HUDEP-2 (cell line): Measurements from ENCODE around the gene SFMBT2.
"Not testable (repeated sequence)": the region's sequence is repeated elsewhere in the genome, so short reads cannot be mapped to it uniquely, and the experiment has no call there.

Source experiments
- DNase-seq, 76 experiments: peaks; one replicate each; lab custom pipeline; 2025; ENCODE audit not compliant: unreplicated experiment in 76 of 76; lab: John Stamatoyannopoulos, UW

Gene SFMBT2

GRCh38 chr10:7193369-7193768 is 217.5 kb downstream of the SFMBT2 start:
- DNase-seq: no peak

GRCh38 chr10:7192831-7193361 is 217.9 kb downstream of the SFMBT2 start:
- DNase-seq: no peak

- DNase-seq: no peak
Measured at GRCh38 chr10:7192061-7192460, 218.8 kb downstream of the SFMBT2 start.

- not testable (repeated sequence) for DNase-seq
Measured at GRCh38 chr10:7190772-7191171, 220.1 kb downstream of the SFMBT2 start.

- DNase-seq: no peak
Measured at GRCh38 chr10:7189909-7190308, 220.9 kb downstream of the SFMBT2 start.

- no peak for DNase-seq
Measured at GRCh38 chr10:7188456-7189050, 222.3 kb downstream of the SFMBT2 start.

- no peak for DNase-seq
Measured at GRCh38 chr10:7186387-7187018, 224.3 kb downstream of the SFMBT2 start.

GRCh38 chr10:7185367-7185690 is 225.5 kb downstream of the SFMBT2 start:
- DNase-seq: no peak

GRCh38 chr10:7184660-7185366 is 226.0 kb downstream of the SFMBT2 start:
- no peak for DNase-seq

GRCh38 chr10:7184116-7184515 is 226.7 kb downstream of the SFMBT2 start:
- DNase-seq: not testable (repeated sequence)

- not testable (repeated sequence) for DNase-seq
Measured at GRCh38 chr10:7182327-7182726, 228.5 kb downstream of the SFMBT2 start.

- DNase-seq: no peak
Measured at GRCh38 chr10:7181420-7181819, 229.4 kb downstream of the SFMBT2 start.

- no peak for DNase-seq
Measured at GRCh38 chr10:7179536-7179935, 231.3 kb downstream of the SFMBT2 start.

- no peak for DNase-seq
Measured at GRCh38 chr10:7173948-7174347, 236.9 kb downstream of the SFMBT2 start.

GRCh38 chr10:7171825-7172224 is 239.0 kb downstream of the SFMBT2 start:
- no peak for DNase-seq

- DNase-seq: no peak
Measured at GRCh38 chr10:7170626-7171322, 240.1 kb downstream of the SFMBT2 start.

GRCh38 chr10:7168414-7168813 is 242.4 kb downstream of the SFMBT2 start:
- no peak for DNase-seq

GRCh38 chr10:7165500-7166177 is 245.2 kb downstream of the SFMBT2 start:
- no peak for DNase-seq

GRCh38 chr10:7164955-7165354 is 245.9 kb downstream of the SFMBT2 start:
- DNase-seq: no peak

- DNase-seq: no peak
Measured at GRCh38 chr10:7162331-7162730, 248.5 kb downstream of the SFMBT2 start.
